ENCODE measurements around the gene TMEM203. TPM values are rescaled to one million over a fixed set of nuclear protein-coding genes. Genes with fewer than 3 reads are reported as not detected.

TMEM203 gene
- total RNA-seq, 4 donors from 2014 or later: 23.1 to 47.9 (median 30.0) TPM

DNA sequence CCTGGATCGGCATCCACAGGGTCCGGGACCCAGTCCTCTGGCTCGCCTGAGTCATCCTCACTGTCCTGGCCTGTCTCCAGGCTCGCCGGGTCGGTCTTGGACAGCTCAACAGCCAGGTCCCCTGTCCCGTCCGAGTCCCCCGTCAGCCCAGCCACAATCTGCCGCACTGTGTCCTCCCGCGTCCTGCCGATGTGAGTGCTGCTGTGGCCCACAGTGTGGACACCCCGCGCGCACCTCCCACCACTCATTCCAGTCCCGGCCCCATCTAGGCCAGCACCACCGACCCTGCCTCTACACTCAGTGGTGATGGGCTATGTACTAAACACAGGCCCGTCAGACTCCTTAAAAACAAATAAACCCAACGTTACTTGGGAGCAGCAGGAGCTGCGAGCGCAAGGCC is 23.8 kb downstream of the TMEM203 start:
- 89 to 96% methylated on average over 22 of the region's 22 CpGs for WGBS, 2 donors
- H3K36me3 ChIP-seq: peaks cover 3 to 99% (median 56%) of the 10 kb centered on the region in 3 donors
- no peaks in the 10 kb centered on the region for H3K9me3 ChIP-seq

DNA sequence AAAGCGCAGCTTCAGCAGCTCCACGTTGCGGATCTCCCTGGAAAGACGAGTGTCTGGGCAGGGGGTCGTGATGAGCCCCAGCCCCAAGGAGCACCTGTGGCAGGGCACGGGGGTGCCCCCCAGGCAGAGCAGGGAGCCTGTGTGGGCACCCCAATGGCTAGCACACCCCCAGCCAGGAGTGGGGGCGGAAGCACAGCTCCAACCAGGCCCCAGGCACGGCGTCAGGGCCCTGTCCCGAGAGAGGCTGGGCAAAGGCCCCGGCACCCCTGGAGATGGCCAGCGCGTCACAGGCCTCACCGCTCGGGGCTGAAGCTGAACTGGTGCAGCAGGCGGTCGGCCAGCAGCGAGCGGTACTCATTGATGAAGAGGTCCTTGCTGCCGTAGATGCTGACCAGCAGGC is 25.0 kb downstream of the TMEM203 start:
- H3K4me3 ChIP-seq: no peak overlapping the region
- peaks cover 0 to 11% (median 0%) of the 10 kb centered on the region in 4 donors for H3K4me1 ChIP-seq
- TF ChIP-seq EP300 (IDR thresholded peaks at IDR 0.05) (no peak), POLR2A (IDR thresholded peaks at IDR 0.05) (no peak)
- TF ChIP-seq, protein P1, sequence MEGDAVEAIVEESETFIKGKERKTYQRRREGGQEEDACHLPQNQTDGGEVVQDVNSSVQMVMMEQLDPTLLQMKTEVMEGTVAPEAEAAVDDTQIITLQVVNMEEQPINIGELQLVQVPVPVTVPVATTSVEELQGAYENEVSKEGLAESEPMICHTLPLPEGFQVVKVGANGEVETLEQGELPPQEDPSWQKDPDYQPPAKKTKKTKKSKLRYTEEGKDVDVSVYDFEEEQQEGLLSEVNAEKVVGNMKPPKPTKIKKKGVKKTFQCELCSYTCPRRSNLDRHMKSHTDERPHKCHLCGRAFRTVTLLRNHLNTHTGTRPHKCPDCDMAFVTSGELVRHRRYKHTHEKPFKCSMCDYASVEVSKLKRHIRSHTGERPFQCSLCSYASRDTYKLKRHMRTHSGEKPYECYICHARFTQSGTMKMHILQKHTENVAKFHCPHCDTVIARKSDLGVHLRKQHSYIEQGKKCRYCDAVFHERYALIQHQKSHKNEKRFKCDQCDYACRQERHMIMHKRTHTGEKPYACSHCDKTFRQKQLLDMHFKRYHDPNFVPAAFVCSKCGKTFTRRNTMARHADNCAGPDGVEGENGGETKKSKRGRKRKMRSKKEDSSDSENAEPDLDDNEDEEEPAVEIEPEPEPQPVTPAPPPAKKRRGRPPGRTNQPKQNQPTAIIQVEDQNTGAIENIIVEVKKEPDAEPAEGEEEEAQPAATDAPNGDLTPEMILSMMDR (IDR thresholded peaks at IDR 0.05): no peak
- 87 to 93% methylated on average over 5 to 20 of the region's 20 CpGs for WGBS, 2 donors
- peaks cover 3 to 88% (median 56%) of the 10 kb centered on the region in 3 donors for H3K36me3 ChIP-seq
- H3K27me3 ChIP-seq: no peaks in the 10 kb centered on the region
- H3K9me3 ChIP-seq: no peaks in the 10 kb centered on the region
- DNase-seq (ENCODE audit: low spot score in 2 of 2): no peak
- no peak overlapping the region for H3K27ac ChIP-seq

More for the DNA sequence above, 23.8 kb downstream of the TMEM203 start:
- Histone ChIP-seq H3K27ac (no peak overlapping the region), H3K4me1 (peaks cover 0 to 22% (median 6%) of the 10 kb centered on the region in 4 donors), H3K4me3 (no peak overlapping the region), H3K27me3 (no peaks in the 10 kb centered on the region)
- TF ChIP-seq, protein P1 (IDR thresholded peaks at IDR 0.05): no peak
- TF ChIP-seq POLR2A (IDR thresholded peaks at IDR 0.05) (no peak), EP300 (IDR thresholded peaks at IDR 0.05) (no peak)
- DNase-seq (ENCODE audit: low spot score in 2 of 2): no peak

DNA sequence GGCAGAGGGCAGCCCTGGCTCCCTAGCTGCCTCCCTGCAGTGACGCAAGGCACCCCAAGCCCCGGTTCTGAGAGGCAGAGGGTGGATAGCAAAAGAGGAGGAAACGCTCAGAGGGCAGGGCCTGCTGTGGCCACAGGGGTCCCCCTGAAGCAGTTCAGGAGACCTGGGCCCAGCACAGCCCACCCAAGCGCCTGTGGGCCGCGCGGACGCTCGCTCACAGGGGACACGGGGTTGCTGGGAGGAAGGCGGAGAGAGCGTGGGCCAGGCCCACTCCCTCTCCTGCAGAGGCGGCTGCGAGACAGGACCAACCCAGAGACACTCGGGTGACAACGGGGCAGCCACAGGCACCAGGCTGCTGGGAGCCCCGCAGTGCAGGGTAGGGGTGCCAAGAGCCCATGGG is 25.7 kb downstream of the TMEM203 start:
- Histone ChIP-seq H3K36me3 (peaks cover 3 to 80% (median 55%) of the 10 kb centered on the region in 3 donors), H3K27ac (no peak overlapping the region), H3K4me1 (peaks cover 0 to 11% (median 0%) of the 10 kb centered on the region in 4 donors), H3K4me3 (no peak overlapping the region), H3K27me3 (no peaks in the 10 kb centered on the region), H3K9me3 (no peaks in the 10 kb centered on the region)
- TF ChIP-seq EP300 (IDR thresholded peaks at IDR 0.05) (no peak), POLR2A (IDR thresholded peaks at IDR 0.05) (no peak)
- TF ChIP-seq, protein P1 (IDR thresholded peaks at IDR 0.05): no peak
- 89 to 97% methylated on average over 7 to 17 of the region's 17 CpGs for WGBS, 2 donors
- no peak for DNase-seq (ENCODE audit: low spot score in 2 of 2)

DNA sequence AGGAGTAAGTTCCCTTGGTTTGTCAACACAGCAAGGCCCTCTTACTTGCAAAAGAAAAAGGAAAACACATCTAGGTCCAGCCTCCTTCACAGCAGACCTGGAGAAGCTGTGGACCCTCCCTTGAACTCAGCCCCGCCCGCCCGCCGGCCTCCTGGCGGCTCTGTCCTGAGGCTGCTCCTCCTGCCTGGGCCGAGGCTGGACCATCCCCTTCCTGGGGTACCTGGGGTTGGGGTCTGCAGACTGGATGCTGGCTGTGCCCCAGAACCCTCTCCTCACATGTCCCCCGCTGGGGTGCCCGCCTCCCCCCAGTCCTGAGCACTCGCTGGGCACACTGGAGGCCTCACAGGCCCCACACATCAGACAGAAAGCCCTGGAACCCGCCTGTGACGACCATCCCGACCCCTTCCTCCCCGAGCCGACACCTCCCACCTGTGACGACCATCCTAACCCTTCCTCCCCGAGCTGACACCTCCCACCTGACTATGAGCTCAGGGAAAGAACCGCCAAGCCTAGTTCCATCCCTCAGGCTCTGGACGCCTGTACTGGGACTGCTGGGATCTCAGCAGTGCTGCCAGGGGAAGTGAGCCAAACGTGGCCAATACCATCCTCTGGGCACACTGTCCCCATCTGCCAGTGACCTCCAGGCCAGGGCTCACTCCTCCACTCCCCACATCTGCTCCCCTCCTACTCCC is 26.4 kb downstream of the TMEM203 start:
- Histone ChIP-seq H3K4me3 (no peak overlapping the region), H3K27ac (no peak overlapping the region), H3K36me3 (peaks cover 3 to 73% (median 48%) of the 10 kb centered on the region in 3 donors), H3K27me3 (no peaks in the 10 kb centered on the region), H3K9me3 (no peaks in the 10 kb centered on the region), H3K4me1 (peaks cover 0 to 8% (median 0%) of the 10 kb centered on the region in 4 donors)
- 90% methylated on average over 19 of the region's 19 CpGs for WGBS, 2 donors
- DNase-seq (ENCODE audit: low spot score in 2 of 2): no peak
- TF ChIP-seq, protein P1 (IDR thresholded peaks at IDR 0.05): no peak
- no peak for TF ChIP-seq POLR2A (IDR thresholded peaks at IDR 0.05)
- TF ChIP-seq EP300 (IDR thresholded peaks at IDR 0.05): no peak

DNA sequence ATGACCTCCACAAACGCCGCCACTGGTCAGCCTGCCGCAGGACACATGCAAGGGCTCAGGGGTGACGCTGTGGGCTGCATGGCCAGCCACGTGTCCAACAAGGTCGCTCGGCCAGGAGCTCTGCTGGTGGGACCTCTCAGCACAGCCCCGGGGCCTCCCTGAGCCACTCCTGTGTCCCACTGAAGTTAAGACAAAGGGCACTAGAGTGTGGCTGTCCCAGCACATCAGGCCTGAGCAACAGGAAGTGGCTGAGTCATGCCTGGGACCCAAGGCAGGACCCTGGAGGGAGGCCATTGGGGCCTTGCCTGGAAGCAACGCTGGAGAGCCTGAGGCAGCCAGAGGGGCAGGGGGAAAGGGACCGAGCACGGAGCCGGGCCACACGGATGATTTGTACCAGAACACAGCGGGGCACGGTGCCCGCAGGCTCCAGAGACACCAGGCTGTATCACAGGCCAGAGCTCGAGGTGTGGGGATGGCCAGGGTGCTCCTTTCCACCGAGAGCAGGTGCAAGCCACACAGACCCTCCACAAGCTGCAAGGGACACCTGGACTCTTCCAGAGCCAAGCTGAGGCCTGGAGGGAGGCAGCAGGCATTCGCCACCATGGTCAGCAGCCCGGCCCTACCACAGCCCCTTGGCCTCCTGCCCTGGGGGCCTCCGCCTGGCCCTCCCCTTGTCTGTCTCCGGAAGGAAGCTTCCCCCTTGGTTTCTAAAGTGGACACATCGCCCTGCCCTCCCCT is 27.1 kb downstream of the TMEM203 start:
- H3K4me1 ChIP-seq: peaks cover 0 to 8% (median 0%) of the 10 kb centered on the region in 4 donors
- H3K36me3 ChIP-seq: peaks cover 3 to 66% (median 42%) of the 10 kb centered on the region in 3 donors
- no peak overlapping the region for H3K4me3 ChIP-seq
- no peaks in the 10 kb centered on the region for H3K27me3 ChIP-seq
- no peaks in the 10 kb centered on the region for H3K9me3 ChIP-seq
- H3K27ac ChIP-seq: no peak overlapping the region
- 76 to 81% methylated on average over 15 to 21 of the region's 23 CpGs for WGBS, 2 donors
- TF ChIP-seq, protein P1 (IDR thresholded peaks at IDR 0.05): no peak
- TF ChIP-seq EP300 (IDR thresholded peaks at IDR 0.05): no peak
- no peak for TF ChIP-seq POLR2A (IDR thresholded peaks at IDR 0.05)
- no peak for DNase-seq (ENCODE audit: low spot score in 2 of 2)

Data from tibial nerve (tissue), 4 donors.